Measurements from ENCODE around the gene WDR26. TPM values are rescaled to one million over a fixed set of nuclear protein-coding genes. Genes with fewer than 3 reads are reported as not detected.
"Not testable (repeated sequence)": the region's sequence is repeated elsewhere in the genome, so short reads cannot be mapped to it uniquely, and the experiment has no call there.

The WDR26 gene
- total RNA-seq, 1 experiment from 2014 or later = 33.5 TPM

- H3K9me3 ChIP-seq = no peaks in the 10 kb centered on the region
- no peaks in the 10 kb centered on the region for H3K27me3 ChIP-seq
- H3K36me3 ChIP-seq = no peaks in the 10 kb centered on the region
- H3K4me3 ChIP-seq = no peak overlapping the region
- DNase-seq = no peak
Measured at GRCh38 chr1:224447971-224448370, 13.4 kb upstream of the WDR26 start.

GRCh38 chr1:224447251-224447650 is 12.7 kb upstream of the WDR26 start:
- peak; percentile 92 for DNase-seq
- H3K27me3 ChIP-seq = no peaks in the 10 kb centered on the region
- H3K36me3 ChIP-seq = no peaks in the 10 kb centered on the region
- H3K9me3 ChIP-seq = no peaks in the 10 kb centered on the region
- no peak overlapping the region for H3K4me3 ChIP-seq

GRCh38 chr1:224438989-224439388 is 4.4 kb upstream of the WDR26 start:
- H3K27me3 ChIP-seq = no peaks in the 10 kb centered on the region
- no peak for DNase-seq
- H3K4me3 ChIP-seq = no peak overlapping the region
- no peaks in the 10 kb centered on the region for H3K9me3 ChIP-seq
- H3K36me3 ChIP-seq = 0 out of 2 replicates have a peak, but pooled peaks cover 5% of the 10 kb centered on the region

- no peak for DNase-seq
- Histone ChIP-seq H3K36me3 (peaks cover 17% of the 10 kb centered on the region), H3K9me3 (no peaks in the 10 kb centered on the region), H3K4me3 (peak overlapping the region; percentile 66), H3K27me3 (no peaks in the 10 kb centered on the region)
Measured at GRCh38 chr1:224435999-224436398, 1.4 kb upstream of the WDR26 start.

- peak overlapping the region; percentile 66 for H3K4me3 ChIP-seq
- no peaks in the 10 kb centered on the region for H3K9me3 ChIP-seq
- no peaks in the 10 kb centered on the region for H3K27me3 ChIP-seq
- peaks cover 16% of the 10 kb centered on the region for H3K36me3 ChIP-seq
- peak; percentile 86 for DNase-seq
Measured at GRCh38 chr1:224435318-224435763, 744 bp upstream of the WDR26 start.

GRCh38 chr1:224433701-224434672 is 610 bp downstream of the WDR26 start:
- DNase-seq = peak; percentile 42
- peaks cover 26% of the 10 kb centered on the region for H3K36me3 ChIP-seq
- H3K9me3 ChIP-seq = no peaks in the 10 kb centered on the region
- peak overlapping the region; percentile 67 for H3K4me3 ChIP-seq
- H3K27me3 ChIP-seq = no peaks in the 10 kb centered on the region

GRCh38 chr1:224433041-224433691 is 1.4 kb downstream of the WDR26 start:
- peak overlapping the region; percentile 67 for H3K4me3 ChIP-seq
- H3K27me3 ChIP-seq = no peaks in the 10 kb centered on the region
- H3K36me3 ChIP-seq = peaks cover 32% of the 10 kb centered on the region
- no peaks in the 10 kb centered on the region for H3K9me3 ChIP-seq
- DNase-seq = no peak

GRCh38 chr1:224432672-224433040 is 1.9 kb downstream of the WDR26 start:
- Histone ChIP-seq H3K36me3 (peaks cover 34% of the 10 kb centered on the region), H3K27me3 (no peaks in the 10 kb centered on the region), H3K4me3 (peak overlapping the region; percentile 67), H3K9me3 (no peaks in the 10 kb centered on the region)
- no peak for DNase-seq

- peak overlapping the region; percentile 67 for H3K4me3 ChIP-seq
- DNase-seq = no peak
- H3K27me3 ChIP-seq = no peaks in the 10 kb centered on the region
- peaks cover 33% of the 10 kb centered on the region for H3K36me3 ChIP-seq
- H3K9me3 ChIP-seq = no peaks in the 10 kb centered on the region
Measured at GRCh38 chr1:224432146-224432545, 2.5 kb downstream of the WDR26 start.

- H3K27me3 ChIP-seq = no peaks in the 10 kb centered on the region
- no peak for DNase-seq
- peaks cover 32% of the 10 kb centered on the region for H3K36me3 ChIP-seq
- H3K9me3 ChIP-seq = no peaks in the 10 kb centered on the region
- H3K4me3 ChIP-seq = peak overlapping the region; percentile 67
Measured at GRCh38 chr1:224431726-224432125, 2.9 kb downstream of the WDR26 start.

- Histone ChIP-seq H3K27me3 (no peaks in the 10 kb centered on the region), H3K4me3 (peak overlapping the region; percentile 2; the same call in 1 of the 2 replicates), H3K9me3 (no peaks in the 10 kb centered on the region), H3K36me3 (peaks cover 41% of the 10 kb centered on the region)
- DNase-seq = peak; percentile 48
Measured at GRCh38 chr1:224430511-224431113, 4.0 kb downstream of the WDR26 start.

GRCh38 chr1:224429616-224430326 is 4.8 kb downstream of the WDR26 start:
- DNase-seq = no peak
- H3K9me3 ChIP-seq = no peaks in the 10 kb centered on the region
- no peak overlapping the region for H3K4me3 ChIP-seq
- H3K27me3 ChIP-seq = no peaks in the 10 kb centered on the region
- peaks cover 49% of the 10 kb centered on the region for H3K36me3 ChIP-seq

- H3K27me3 ChIP-seq, H3K9me3 ChIP-seq, H3K4me3 ChIP-seq, DNase-seq: not testable (repeated sequence)
- H3K36me3 ChIP-seq = peaks cover 60% of the 10 kb centered on the region
Measured at GRCh38 chr1:224428713-224429112, 5.9 kb downstream of the WDR26 start.

- Histone ChIP-seq H3K9me3 (no peaks in the 10 kb centered on the region), H3K27me3 (no peaks in the 10 kb centered on the region), H3K4me3 (no peak overlapping the region), H3K36me3 (peaks cover 72% of the 10 kb centered on the region)
- DNase-seq = peak; percentile 59
Measured at GRCh38 chr1:224427346-224427745, 7.3 kb downstream of the WDR26 start.

GRCh38 chr1:224426869-224427268 is 7.7 kb downstream of the WDR26 start:
- H3K36me3 ChIP-seq = peaks cover 73% of the 10 kb centered on the region
- not testable (repeated sequence) for H3K4me3 ChIP-seq, H3K27me3 ChIP-seq, DNase-seq, H3K9me3 ChIP-seq

GRCh38 chr1:224425279-224425884 is 9.2 kb downstream of the WDR26 start:
- DNase-seq = no peak

More at GRCh38 chr1:224425279-224425884, 9.2 kb downstream of the WDR26 start:
- no peak overlapping the region for H3K4me3 ChIP-seq
- peaks cover 80% of the 10 kb centered on the region for H3K36me3 ChIP-seq
- no peaks in the 10 kb centered on the region for H3K27me3 ChIP-seq
- no peaks in the 10 kb centered on the region for H3K9me3 ChIP-seq

Measured in MG63 (cell line).